ENCODE data around the gene MAN1A1.

DNA sequence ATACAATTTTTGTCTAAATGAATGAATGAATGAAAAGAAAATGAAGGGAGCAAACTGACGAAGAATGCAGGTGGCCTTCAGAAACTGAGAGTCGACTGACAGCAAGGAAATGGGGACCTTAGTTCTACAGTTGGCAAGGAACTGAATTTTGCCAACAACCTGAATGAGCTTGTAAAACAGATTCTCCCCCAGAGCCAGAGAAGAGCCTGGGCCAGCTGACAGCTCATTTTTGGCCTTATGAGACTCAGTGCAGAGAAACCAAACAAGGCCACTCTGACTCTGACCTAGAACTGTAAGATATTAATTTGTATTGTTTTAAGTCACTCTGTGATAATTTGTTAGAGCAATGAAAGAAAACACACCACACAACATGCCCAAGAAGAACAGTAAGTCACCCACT, 21.8 kb downstream of the MAN1A1 start:
- TF ChIP-seq CTCF (IDR thresholded peaks at IDR 0.05) (no peak), POLR2A (IDR thresholded peaks at IDR 0.05) (no peak)

Measured in esophagus squamous epithelium (tissue), 4 donors.